MM.1S (cell line): ENCODE data around the gene CAPN9.

Experiments used
- EZH2 ChIP-seq: fragments of 300-600 bp; sonication (generic); optimal IDR thresholded peaks from 2 replicates; pipeline ENCODE3; 2017; ENCODE audit warnings: low read depth, mild to moderate bottlenecking, antibody characterized with exemption, low read length, mixed read lengths
- EZH2phosphoT487 ChIP-seq: fragments of 300-600 bp; sonication (generic); IDR thresholded peaks from 2 replicates; pipeline ENCODE4 v1.6.1; 2018; ENCODE audit warnings: antibody characterized with exemption, low read length
- TF ChIP-seq, protein P1 (sequence below): fragments of 300-600 bp; sonication (generic); IDR thresholded peaks from 2 replicates; pipeline ENCODE4 v1.5.1; 2016; ENCODE audit warnings: antibody characterized with exemption, low read length, mixed read lengths

- TF ChIP-seq, protein P1, sequence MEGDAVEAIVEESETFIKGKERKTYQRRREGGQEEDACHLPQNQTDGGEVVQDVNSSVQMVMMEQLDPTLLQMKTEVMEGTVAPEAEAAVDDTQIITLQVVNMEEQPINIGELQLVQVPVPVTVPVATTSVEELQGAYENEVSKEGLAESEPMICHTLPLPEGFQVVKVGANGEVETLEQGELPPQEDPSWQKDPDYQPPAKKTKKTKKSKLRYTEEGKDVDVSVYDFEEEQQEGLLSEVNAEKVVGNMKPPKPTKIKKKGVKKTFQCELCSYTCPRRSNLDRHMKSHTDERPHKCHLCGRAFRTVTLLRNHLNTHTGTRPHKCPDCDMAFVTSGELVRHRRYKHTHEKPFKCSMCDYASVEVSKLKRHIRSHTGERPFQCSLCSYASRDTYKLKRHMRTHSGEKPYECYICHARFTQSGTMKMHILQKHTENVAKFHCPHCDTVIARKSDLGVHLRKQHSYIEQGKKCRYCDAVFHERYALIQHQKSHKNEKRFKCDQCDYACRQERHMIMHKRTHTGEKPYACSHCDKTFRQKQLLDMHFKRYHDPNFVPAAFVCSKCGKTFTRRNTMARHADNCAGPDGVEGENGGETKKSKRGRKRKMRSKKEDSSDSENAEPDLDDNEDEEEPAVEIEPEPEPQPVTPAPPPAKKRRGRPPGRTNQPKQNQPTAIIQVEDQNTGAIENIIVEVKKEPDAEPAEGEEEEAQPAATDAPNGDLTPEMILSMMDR, result no peak
- TF ChIP-seq EZH2, result no peak
- no peak for TF ChIP-seq EZH2phosphoT487
These were observed 102.5 kb downstream of the CAPN9 start for GRCh38 chr1:230849451-230850224.
